Endothelial cell (in vitro differentiated cells): Measurements from ENCODE around the gene PXDN. TPM values are rescaled to one million over a fixed set of nuclear protein-coding genes. Genes with fewer than 3 reads are reported as not detected.
A peak's percentile ranks its signal among the peaks of the same experiment; 100 is the strongest.

ENCODE experiments used
- DNase-seq: peaks from one replicate; pipeline ENCODE4 v3.0.0; 2021; ENCODE audit warnings: low spot score
- H3K27ac Mint-ChIP-seq: one replicate; pipeline ENCODE4 v1.8.0; 2021; ENCODE audit warnings: mixed read lengths, inconsistent platforms; ENCODE audit not compliant: unreplicated experiment
- H3K27me3 Mint-ChIP-seq: one replicate; pipeline ENCODE4 v1.8.0; 2021; ENCODE audit warnings: mild to moderate bottlenecking, moderate library complexity, mixed read lengths, inconsistent platforms; ENCODE audit not compliant: unreplicated experiment
- H3K36me3 Mint-ChIP-seq: one replicate; pipeline ENCODE4 v1.8.0; 2021; ENCODE audit warnings: mild to moderate bottlenecking, low read depth, mixed read lengths, inconsistent platforms; ENCODE audit not compliant: unreplicated experiment
- H3K4me1 Mint-ChIP-seq: one replicate; pipeline ENCODE4 v1.8.0; 2021; ENCODE audit warnings: mild to moderate bottlenecking, mixed read lengths, inconsistent platforms; ENCODE audit not compliant: unreplicated experiment
- H3K4me3 Mint-ChIP-seq: one replicate; pipeline ENCODE4 v1.8.0; 2021; ENCODE audit warnings: mild to moderate bottlenecking, mixed read lengths, inconsistent platforms; ENCODE audit not compliant: unreplicated experiment
- H3K9me3 Mint-ChIP-seq: one replicate; pipeline ENCODE4 v1.8.0; 2021; ENCODE audit warnings: mixed read lengths, inconsistent platforms; ENCODE audit not compliant: unreplicated experiment
- total RNA-seq: library from RNA; stranded (reverse); fragmentation: NEBNext Ultra II Directional; extraction: Animal tissue kit (Norgen Biotek cat#: 25700); gene quantifications from one replicate; pipeline ENCODE4 v1.2.1, GENCODE V29; 2021; ENCODE audit not compliant: unreplicated experiment
- TF ChIP-seq, protein P1 (sequence below): fragments of 200-600 bp; sonication (generic); IDR thresholded peaks from one replicate; pipeline ENCODE4 v1.5.0; 2021; ENCODE audit warnings: antibody characterized with exemption; ENCODE audit not compliant: unreplicated experiment

PXDN gene
- total RNA-seq, 1 donor from 2014 or later: 521 TPM

GRCh38 chr2:1619556-1619955 is 124.8 kb downstream of the PXDN start:
- peaks cover 11% of the 10 kb centered on the region for H3K4me1 Mint-ChIP-seq
- H3K4me3 Mint-ChIP-seq: no peak overlapping the region
- no peaks in the 10 kb centered on the region for H3K36me3 Mint-ChIP-seq
- no peaks in the 10 kb centered on the region for H3K9me3 Mint-ChIP-seq
- TF ChIP-seq, protein P1, sequence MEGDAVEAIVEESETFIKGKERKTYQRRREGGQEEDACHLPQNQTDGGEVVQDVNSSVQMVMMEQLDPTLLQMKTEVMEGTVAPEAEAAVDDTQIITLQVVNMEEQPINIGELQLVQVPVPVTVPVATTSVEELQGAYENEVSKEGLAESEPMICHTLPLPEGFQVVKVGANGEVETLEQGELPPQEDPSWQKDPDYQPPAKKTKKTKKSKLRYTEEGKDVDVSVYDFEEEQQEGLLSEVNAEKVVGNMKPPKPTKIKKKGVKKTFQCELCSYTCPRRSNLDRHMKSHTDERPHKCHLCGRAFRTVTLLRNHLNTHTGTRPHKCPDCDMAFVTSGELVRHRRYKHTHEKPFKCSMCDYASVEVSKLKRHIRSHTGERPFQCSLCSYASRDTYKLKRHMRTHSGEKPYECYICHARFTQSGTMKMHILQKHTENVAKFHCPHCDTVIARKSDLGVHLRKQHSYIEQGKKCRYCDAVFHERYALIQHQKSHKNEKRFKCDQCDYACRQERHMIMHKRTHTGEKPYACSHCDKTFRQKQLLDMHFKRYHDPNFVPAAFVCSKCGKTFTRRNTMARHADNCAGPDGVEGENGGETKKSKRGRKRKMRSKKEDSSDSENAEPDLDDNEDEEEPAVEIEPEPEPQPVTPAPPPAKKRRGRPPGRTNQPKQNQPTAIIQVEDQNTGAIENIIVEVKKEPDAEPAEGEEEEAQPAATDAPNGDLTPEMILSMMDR: no peak
- no peak overlapping the region for H3K27ac Mint-ChIP-seq
- H3K27me3 Mint-ChIP-seq: peaks cover 6% of the 10 kb centered on the region
- DNase-seq: no peak

- no peak overlapping the region for H3K27ac Mint-ChIP-seq
- H3K4me1 Mint-ChIP-seq: peaks cover 13% of the 10 kb centered on the region
- no peak overlapping the region for H3K4me3 Mint-ChIP-seq
- DNase-seq: no peak
- H3K27me3 Mint-ChIP-seq: peaks cover 6% of the 10 kb centered on the region
- H3K9me3 Mint-ChIP-seq: no peaks in the 10 kb centered on the region
- no peaks in the 10 kb centered on the region for H3K36me3 Mint-ChIP-seq
- TF ChIP-seq, protein P1: no peak
Measured at GRCh38 chr2:1618974-1619373, 125.3 kb downstream of the PXDN start.

DNA sequence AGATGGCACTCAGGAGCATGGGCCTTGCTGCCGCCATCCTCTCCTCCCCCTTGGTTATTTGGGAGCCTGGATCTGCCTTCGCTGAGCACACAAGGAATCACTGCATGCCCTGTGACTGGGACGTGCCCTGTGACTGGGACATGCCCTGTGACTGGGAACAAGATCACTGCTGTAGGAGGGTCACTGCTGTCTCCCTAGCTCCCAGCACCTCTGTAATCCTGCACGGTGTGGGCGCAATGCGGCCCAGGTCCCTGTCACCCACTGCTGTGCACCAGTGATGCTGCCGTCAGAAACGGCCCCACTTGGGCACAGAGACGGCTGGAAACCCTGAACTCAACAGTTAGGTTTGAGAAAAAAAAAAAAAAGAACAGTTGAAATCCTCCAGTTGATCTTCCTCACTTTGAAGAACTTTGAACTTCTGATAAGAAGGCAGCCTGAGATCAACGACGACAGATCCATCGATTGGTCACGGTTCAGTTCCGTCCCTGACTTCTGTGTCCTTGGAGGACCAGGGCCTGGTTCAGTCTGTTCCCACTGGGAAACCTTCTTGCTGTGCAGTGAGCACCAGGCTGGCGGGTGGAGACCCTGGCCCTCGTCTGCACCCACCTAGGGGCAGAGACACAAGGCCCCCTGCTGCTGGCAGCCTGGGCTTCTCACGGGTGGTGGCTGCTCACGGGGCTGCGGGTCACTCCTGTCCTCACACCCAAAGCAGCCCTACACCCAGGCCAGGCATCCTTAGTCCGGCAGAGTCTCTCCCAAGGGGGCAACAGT is 125.9 kb downstream of the PXDN start:
- Mint-ChIP-seq H3K4me1 (peaks cover 17% of the 10 kb centered on the region), H3K9me3 (no peaks in the 10 kb centered on the region), H3K27me3 (peaks cover 6% of the 10 kb centered on the region), H3K4me3 (no peak overlapping the region), H3K36me3 (no peaks in the 10 kb centered on the region), H3K27ac (no peak overlapping the region)
- TF ChIP-seq, protein P1: no peak
- DNase-seq: no peak

- no peak overlapping the region for H3K4me3 Mint-ChIP-seq
- no peaks in the 10 kb centered on the region for H3K9me3 Mint-ChIP-seq
- TF ChIP-seq, protein P1: no peak
- no peak for DNase-seq
- H3K36me3 Mint-ChIP-seq: no peaks in the 10 kb centered on the region
- H3K27ac Mint-ChIP-seq: no peak overlapping the region
- H3K4me1 Mint-ChIP-seq: peaks cover 14% of the 10 kb centered on the region
- H3K27me3 Mint-ChIP-seq: peaks cover 6% of the 10 kb centered on the region
Measured at GRCh38 chr2:1617425-1618021, 126.8 kb downstream of the PXDN start.

- Mint-ChIP-seq H3K27me3 (peaks cover 6% of the 10 kb centered on the region), H3K36me3 (no peaks in the 10 kb centered on the region), H3K9me3 (no peaks in the 10 kb centered on the region), H3K4me3 (no peak overlapping the region), H3K27ac (peak overlapping the region; percentile 15), H3K4me1 (peaks cover 10% of the 10 kb centered on the region)
- no peak for DNase-seq
- TF ChIP-seq, protein P1: no peak
Measured at GRCh38 chr2:1614564-1614963, 129.8 kb downstream of the PXDN start.
